Smooth muscle cell (in vitro differentiated cells): ENCODE measurements around the gene CCDC171. TPM values are rescaled to one million over a fixed set of nuclear protein-coding genes. Genes with fewer than 3 reads are reported as not detected.

Source experiments
- DNase-seq: peaks from one replicate; lab custom pipeline; 2025; ENCODE audit not compliant: unreplicated experiment; lab: John Stamatoyannopoulos, UW
- H2AFZ ChIP-seq: fragments of 200-600 bp; sonication (generic); 2 replicates; pipeline ENCODE4 v1.6.0; 2016; ENCODE audit warnings: antibody characterized with exemption, low read depth, mild to moderate bottlenecking
- H3F3A ChIP-seq: fragments of 200-600 bp; sonication (generic); 2 replicates; pipeline ENCODE4 v1.6.0; 2017; ENCODE audit warnings: antibody characterized with exemption, low read depth
- H3K27ac ChIP-seq: fragments of 200-600 bp; sonication (generic); 2 replicates; pipeline ENCODE4 v1.5.1; 2016; ENCODE audit warnings: low read depth, mild to moderate bottlenecking
- H3K27me3 ChIP-seq: fragments of 200-600 bp; sonication (generic); 2 replicates; pipeline ENCODE4 v1.6.1; 2016; ENCODE audit warnings: low read depth, mild to moderate bottlenecking
- H3K36me3 ChIP-seq: fragments of 200-600 bp; sonication (generic); 2 replicates; pipeline ENCODE4 v1.5.1; 2016; ENCODE audit warnings: low read depth
- H3K4me1 ChIP-seq: fragments of 200-600 bp; sonication (generic); 2 replicates; pipeline ENCODE4 v1.5.1; 2016; ENCODE audit warnings: low read depth
- H3K4me2 ChIP-seq: fragments of 200-600 bp; sonication (generic); 2 replicates; pipeline ENCODE4 v1.6.0; 2016; ENCODE audit warnings: mild to moderate bottlenecking
- H3K4me3 ChIP-seq: fragments of 200-600 bp; sonication (generic); 2 replicates; pipeline ENCODE4 v1.5.1; 2016; ENCODE audit warnings: mild to moderate bottlenecking
- H3K79me2 ChIP-seq: fragments of 200-600 bp; sonication (generic); 2 replicates; pipeline ENCODE4 v1.6.0; 2016; ENCODE audit warnings: low read depth, mild to moderate bottlenecking
- H3K9ac ChIP-seq: fragments of 200-600 bp; sonication (generic); 2 replicates; pipeline ENCODE4 v1.6.0; 2016; ENCODE audit warnings: low read depth
- H3K9me3 ChIP-seq: fragments of 200-600 bp; sonication (generic); replicated peaks from 2 replicates; pipeline ENCODE4 v1.5.1; 2016; ENCODE audit warnings: low read depth
- H4K20me1 ChIP-seq: fragments of 200-600 bp; sonication (generic); 2 replicates; pipeline ENCODE4 v1.6.0; 2016; ENCODE audit warnings: low read depth
- CTCF ChIP-seq: fragments of 200-600 bp; sonication (generic); IDR thresholded peaks from 2 replicates; pipeline ENCODE4 v1.5.1; 2017; ENCODE audit warnings: borderline replicate concordance, mild to moderate bottlenecking, antibody characterized with exemption; ENCODE audit not compliant: insufficient read depth, poor library complexity, severe bottlenecking
- WGBS: methylation state at CpG from one replicate; pipeline ENCODE4 v1.1.7; 2016; ENCODE audit warnings: low lambda C conversion rate; 5-methylcytosine and 5-hydroxymethylcytosine counted together
- polyA plus RNA-seq: library from polyadenylated mRNA; unstranded; fragments of >200 nt; fragmentation: Nextera tagmentation; extraction: Ambion mirVana; gene quantifications from 2 replicates; pipeline ENCODE4 v1.2.1, GENCODE V29; 2016
- total RNA-seq: library from RNA; depleted of rRNA; stranded (reverse); fragments of >200 nt; gene quantifications from 2 replicates; pipeline ENCODE4 v1.2.3, GENCODE V29; 2014

The CCDC171 gene
- total and polyA plus RNA-seq, 2 experiments from 2014 or later, result 0.46 to 2.3 TPM

GRCh38 chr9:15724612-15725011 is 171.8 kb downstream of the CCDC171 start:
- Histone ChIP-seq H3K79me2 (no peaks in the 10 kb centered on the region), H3K9me3 (no peaks in the 10 kb centered on the region), H3K9ac (no peak overlapping the region), H4K20me1 (no peaks in the 10 kb centered on the region), H3K27me3 (no peaks in the 10 kb centered on the region), H3K4me1 (peaks cover 18% of the 10 kb centered on the region), H2AFZ (peak overlapping the region; percentile 42), H3K4me2 (peak overlapping the region; percentile 39), H3K27ac (no peak overlapping the region), H3K4me3 (no peak overlapping the region), H3F3A (no peaks in the 10 kb centered on the region), H3K36me3 (no peaks in the 10 kb centered on the region)
- WGBS, result 37% methylated on average over 1 of the region's 1 CpG
- DNase-seq, result no peak
- TF ChIP-seq CTCF, result no peak

DNA sequence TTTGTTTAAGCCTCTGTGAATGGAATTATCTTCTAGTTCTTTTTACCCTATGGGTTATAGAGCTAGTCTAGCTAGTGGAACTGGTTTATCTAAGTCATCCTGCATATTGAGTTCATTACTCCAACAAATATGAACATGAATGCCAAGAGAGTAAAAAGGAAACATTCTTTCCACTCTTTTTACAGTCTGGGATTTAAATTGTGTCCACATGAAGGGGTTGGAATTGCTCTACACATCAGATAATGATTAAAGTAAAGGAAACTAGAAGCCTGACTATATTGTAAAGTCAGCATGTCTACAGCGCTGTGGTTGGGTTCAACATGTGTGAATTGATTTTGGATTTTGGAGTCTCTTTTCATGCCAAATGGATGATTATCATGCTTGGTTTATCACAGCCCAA is 173.1 kb downstream of the CCDC171 start:
- Histone ChIP-seq H3K27ac (peak overlapping the region; percentile 24), H3K4me3 (no peak overlapping the region), H3K4me2 (peak overlapping the region; percentile 55), H3K79me2 (no peaks in the 10 kb centered on the region), H3K9me3 (no peaks in the 10 kb centered on the region), H3K9ac (no peak overlapping the region), H3K36me3 (no peaks in the 10 kb centered on the region), H3K4me1 (peaks cover 18% of the 10 kb centered on the region), H3F3A (no peaks in the 10 kb centered on the region), H2AFZ (no peak overlapping the region), H3K27me3 (no peaks in the 10 kb centered on the region), H4K20me1 (no peaks in the 10 kb centered on the region)
- TF ChIP-seq CTCF, result no peak
- DNase-seq, result no peak
- 36% methylated on average over 1 of the region's 1 CpG for WGBS

DNA sequence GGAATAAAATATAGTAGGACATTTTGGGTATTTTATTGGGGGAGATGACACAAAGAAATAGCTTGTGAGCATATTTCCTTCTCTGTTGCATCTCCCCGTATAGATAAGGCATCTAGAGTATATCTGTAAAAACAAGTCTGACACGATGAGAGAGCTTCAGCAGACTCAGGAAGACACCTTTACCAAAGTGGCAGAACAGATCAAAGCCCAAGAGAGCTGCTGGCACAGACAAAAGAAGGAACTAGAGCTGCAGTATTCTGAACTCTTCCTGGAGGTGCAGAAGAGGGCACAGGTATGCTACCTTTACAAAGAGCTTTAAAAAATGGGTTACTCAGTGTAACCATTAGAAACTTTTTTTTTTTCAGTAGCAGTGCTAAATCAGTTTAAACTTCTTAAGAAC is 176.7 kb downstream of the CCDC171 start:
- no peak for TF ChIP-seq CTCF
- Histone ChIP-seq H3F3A (no peaks in the 10 kb centered on the region), H3K4me1 (peaks cover 6% of the 10 kb centered on the region), H3K79me2 (no peaks in the 10 kb centered on the region), H4K20me1 (no peaks in the 10 kb centered on the region), H3K27ac (no peak overlapping the region), H3K4me3 (no peak overlapping the region), H3K36me3 (no peaks in the 10 kb centered on the region), H3K9me3 (no peaks in the 10 kb centered on the region), H3K9ac (no peak overlapping the region), H3K27me3 (no peaks in the 10 kb centered on the region), H2AFZ (no peak overlapping the region), H3K4me2 (no peak overlapping the region)
- no peak for DNase-seq
- 61% methylated on average over 2 of the region's 2 CpGs for WGBS

DNA sequence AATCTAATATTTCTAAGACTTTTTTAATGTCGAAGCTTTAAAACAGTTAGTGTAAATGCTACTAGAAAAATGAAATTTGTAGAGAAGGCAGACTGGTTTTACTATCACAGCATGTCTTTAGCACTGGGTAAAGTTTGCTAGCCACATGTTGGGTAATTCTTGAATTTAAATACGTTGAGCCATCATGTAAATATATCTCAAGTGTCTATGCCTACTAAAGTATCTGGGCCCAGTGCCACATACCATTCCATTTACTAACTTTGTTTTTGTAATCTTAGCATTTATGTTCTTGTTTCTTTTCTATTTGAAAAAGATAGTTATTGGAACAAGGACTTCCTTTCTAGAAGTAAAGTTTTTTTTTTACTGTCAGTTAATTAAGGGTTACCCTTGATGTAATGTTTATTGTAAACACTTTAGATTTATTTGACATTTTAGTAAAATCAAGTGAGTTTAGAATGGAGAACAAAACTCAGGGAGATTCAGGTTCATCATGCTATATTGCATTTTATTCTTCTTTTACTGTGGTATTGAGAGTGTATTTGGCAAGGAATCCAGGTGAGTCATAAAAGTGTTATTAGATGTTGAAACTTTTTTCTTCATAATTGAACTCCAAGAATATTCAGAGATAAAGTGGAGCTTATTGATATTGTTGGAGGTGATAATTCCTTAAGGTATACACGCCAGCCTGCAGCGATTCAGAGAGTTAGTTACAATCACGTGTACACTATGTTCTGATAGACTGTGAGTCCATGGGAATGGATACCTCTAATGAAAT is 182.4 kb downstream of the CCDC171 start:
- Histone ChIP-seq H3K27me3 (no peaks in the 10 kb centered on the region), H2AFZ (no peak overlapping the region), H3K4me3 (no peak overlapping the region), H3K9ac (no peak overlapping the region), H3K9me3 (no peaks in the 10 kb centered on the region), H3K4me1 (no peaks in the 10 kb centered on the region), H3K4me2 (peak overlapping the region; percentile 49), H3K79me2 (no peaks in the 10 kb centered on the region), H3F3A (no peaks in the 10 kb centered on the region), H3K27ac (peak overlapping the region; percentile 55), H3K36me3 (no peaks in the 10 kb centered on the region), H4K20me1 (no peaks in the 10 kb centered on the region)
- DNase-seq, result no peak
- 78% methylated on average over 5 of the region's 5 CpGs for WGBS
- no peak for TF ChIP-seq CTCF
